Posterior cingulate gyrus (tissue), 11 donors: Measurements from ENCODE around the gene ALX3.
"Not testable (repeated sequence)": the region's sequence is repeated elsewhere in the genome, so short reads cannot be mapped to it uniquely, and the experiment has no call there.

Experiments used
- DNase-seq, 10 donors: peaks; one replicate each; pipeline versions ENCODE4 v3.0.0 to v3.0.0-alpha.2; 2020 to 2021; ENCODE audit warnings: mixed read lengths in 3 of 10
- intact Hi-C: fragments of 100-400 bp; cut with DNase I; formaldehyde crosslinking; loops from one replicate; pipeline ENCODE4 v1.15.1; 2023

Gene ALX3

GRCh38 chr1:110049801-110050601, 20.5 kb downstream of the ALX3 start:
- intact Hi-C loops: no loop called here

GRCh38 chr1:110048923-110049601, 21.4 kb downstream of the ALX3 start:
- intact Hi-C loops: no loop called here
- DNase-seq: peak in 5 of 10 donors; percentile 13 to 84 (median 52)

More at GRCh38 chr1:110049801-110050601, 20.5 kb downstream of the ALX3 start:
- peak in 2 of 10 donors; percentile 68 to 86 for DNase-seq

- intact Hi-C loops: no loop called here
- DNase-seq: peak in 2 of 10 donors; percentile 34 to 63
These were observed 22.2 kb downstream of the ALX3 start for GRCh38 chr1:110048240-110048639.

GRCh38 chr1:110047463-110047862, 23.0 kb downstream of the ALX3 start:
- peak in 2 of 10 donors; percentile 33 to 49 for DNase-seq
- intact Hi-C loops: no loop called here

- intact Hi-C loops: no loop called here
- peak in 2 of 10 donors; percentile 34 to 50 for DNase-seq
These were observed 27.5 kb downstream of the ALX3 start for GRCh38 chr1:110043016-110043415.

GRCh38 chr1:110040548-110040947, 29.9 kb downstream of the ALX3 start:
- intact Hi-C loops: no loop called here

GRCh38 chr1:110039641-110040040, 30.8 kb downstream of the ALX3 start:
- intact Hi-C loops: no loop called here
- DNase-seq: peak in 2 of 10 donors; percentile 52 to 66

More at GRCh38 chr1:110040548-110040947, 29.9 kb downstream of the ALX3 start:
- peak in 2 of 10 donors; percentile 79 to 88 for DNase-seq

- intact Hi-C loops: no loop called here
These were observed 32.2 kb downstream of the ALX3 start for GRCh38 chr1:110038271-110038670.

GRCh38 chr1:110035236-110035752, 35.2 kb downstream of the ALX3 start:
- no peak for DNase-seq
- intact Hi-C loops: loop anchor here (2.0 kb wide), 1 partner anchor 304 kb away; the partner anchor contains the start of gene RBM15

More at GRCh38 chr1:110038271-110038670, 32.2 kb downstream of the ALX3 start:
- DNase-seq: peak in 2 of 10 donors; percentile 16 to 18

- intact Hi-C loops: loop anchor here (2.0 kb wide), 1 partner anchor 304 kb away; the partner anchor contains the start of gene RBM15
- DNase-seq: peak; percentile 82 to 98 (median 88)
These were observed 35.8 kb downstream of the ALX3 start, which contains the start of gene STRIP1 for GRCh38 chr1:110034451-110035235. STRIP1 (plus strand) TSS chr1:110034624; CDS start chr1:110034638, 14 bp downstream.

GRCh38 chr1:110034040-110034450, 36.4 kb downstream of the ALX3 start:
- DNase-seq: no peak
- intact Hi-C loops: loop anchor here (2.0 kb wide), 1 partner anchor 305 kb away; the partner anchor contains the start of gene RBM15

- intact Hi-C loops: no loop called here
- no peak for DNase-seq
These were observed 37.1 kb downstream of the ALX3 start for GRCh38 chr1:110033421-110033820.

GRCh38 chr1:110032327-110032726, 38.1 kb downstream of the ALX3 start:
- intact Hi-C loops: no loop called here
- DNase-seq: no peak

- intact Hi-C loops, DNase-seq: not testable (repeated sequence)
These were observed 39.8 kb downstream of the ALX3 start for GRCh38 chr1:110030687-110031086.

GRCh38 chr1:110024613-110025012, 45.9 kb downstream of the ALX3 start:
- intact Hi-C loops: no loop called here
- no peak for DNase-seq

- DNase-seq: no peak
- intact Hi-C loops: no loop called here
These were observed 49.2 kb downstream of the ALX3 start for GRCh38 chr1:110021285-110021684.

GRCh38 chr1:110019770-110020169, 50.7 kb downstream of the ALX3 start:
- no peak for DNase-seq
- intact Hi-C loops: no loop called here

GRCh38 chr1:110018396-110018795, 52.1 kb downstream of the ALX3 start:
- intact Hi-C loops: no loop called here

GRCh38 chr1:110017792-110018191, 52.7 kb downstream of the ALX3 start:
- intact Hi-C loops: no loop called here
- no peak for DNase-seq

More at GRCh38 chr1:110018396-110018795, 52.1 kb downstream of the ALX3 start:
- no peak for DNase-seq
